ENCODE data around the gene SDR9C7.
A peak's percentile ranks its signal among the peaks of the same experiment; 100 is the strongest.
"Not testable (repeated sequence)": the region's sequence is repeated elsewhere in the genome, so short reads cannot be mapped to it uniquely, and the experiment has no call there.

Gene SDR9C7

DNA sequence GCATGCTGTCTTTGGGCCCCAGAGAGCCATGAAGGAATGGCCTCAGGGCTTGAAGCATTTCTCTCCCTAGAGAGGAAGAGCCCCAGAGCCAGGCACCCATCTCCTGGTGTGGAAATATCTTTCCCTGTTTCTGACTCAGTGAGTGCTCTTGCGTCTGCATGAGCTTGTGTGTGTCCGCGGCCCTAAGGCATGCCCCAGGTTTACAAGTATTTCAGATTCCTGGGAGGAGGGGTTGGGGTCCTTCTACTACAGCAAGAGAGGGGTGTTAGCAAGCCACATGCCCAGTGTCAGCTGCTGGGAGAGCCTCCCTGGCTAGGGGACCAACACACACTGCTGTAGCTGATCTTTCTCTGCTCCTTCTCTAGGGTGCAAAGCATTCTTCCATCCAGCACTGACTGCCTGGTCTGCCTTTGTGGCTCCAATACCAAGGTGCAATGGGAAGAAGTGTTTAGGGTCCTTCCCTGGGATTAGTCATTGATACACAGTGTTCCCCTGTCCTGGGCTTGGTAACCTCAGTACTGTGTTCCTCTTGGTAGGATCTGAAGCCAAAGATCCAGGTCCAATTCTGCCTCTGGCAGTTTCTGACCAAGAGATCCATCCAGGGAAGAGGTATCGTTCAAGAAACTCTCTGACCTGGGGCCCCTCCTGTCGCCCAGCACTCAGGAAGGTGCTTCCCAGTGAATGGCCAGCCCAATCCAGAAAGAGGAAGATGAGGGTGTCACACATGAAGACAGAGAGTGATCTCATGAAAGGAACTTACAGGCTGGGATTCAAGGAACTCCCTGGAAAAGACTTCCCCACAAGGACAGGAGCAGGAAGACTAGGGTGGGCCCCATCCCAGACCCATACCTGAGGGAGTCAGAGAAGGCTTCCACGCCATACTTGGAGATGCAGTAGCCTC, 20.1 kb upstream of the SDR9C7 start:
- FAIRE-seq (no peak), DNase-seq (ENCODE audit: insufficient read length, low spot score) (no peak)

GRCh38 chr12:56953314-56953713, 19.1 kb upstream of the SDR9C7 start:
- FAIRE-seq: no peak
- DNase-seq (ENCODE audit: insufficient read length, low spot score): no peak

GRCh38 chr12:56951582-56952339, 17.6 kb upstream of the SDR9C7 start:
- DNase-seq (ENCODE audit: insufficient read length, low spot score) (no peak), FAIRE-seq (no peak)

DNA sequence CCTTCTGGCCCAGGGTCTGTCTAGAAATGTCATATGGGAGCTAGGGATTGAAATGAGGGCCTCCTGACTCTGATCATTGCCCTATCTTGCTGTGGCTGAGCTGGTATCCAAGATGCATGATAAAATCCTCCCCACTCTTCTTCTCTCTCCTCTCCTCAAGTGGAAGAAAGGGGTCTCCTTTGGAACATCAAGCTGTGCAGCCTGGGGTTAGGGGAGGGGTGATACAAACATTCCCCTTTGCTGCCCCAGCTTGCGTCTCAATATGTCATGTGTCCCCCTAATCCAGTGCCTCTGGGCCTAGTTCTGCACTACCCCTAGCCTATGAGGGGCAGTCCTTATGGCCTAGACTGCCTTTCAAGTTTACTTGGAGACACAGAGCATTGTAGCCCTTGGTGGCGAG, 14.7 kb upstream of the SDR9C7 start:
- no peak for DNase-seq (ENCODE audit: insufficient read length, low spot score)
- FAIRE-seq: no peak

- DNase-seq (ENCODE audit: insufficient read length, low spot score) (no peak), FAIRE-seq (no peak)
Measured at GRCh38 chr12:56948457-56948777, 14.2 kb upstream of the SDR9C7 start.

DNA sequence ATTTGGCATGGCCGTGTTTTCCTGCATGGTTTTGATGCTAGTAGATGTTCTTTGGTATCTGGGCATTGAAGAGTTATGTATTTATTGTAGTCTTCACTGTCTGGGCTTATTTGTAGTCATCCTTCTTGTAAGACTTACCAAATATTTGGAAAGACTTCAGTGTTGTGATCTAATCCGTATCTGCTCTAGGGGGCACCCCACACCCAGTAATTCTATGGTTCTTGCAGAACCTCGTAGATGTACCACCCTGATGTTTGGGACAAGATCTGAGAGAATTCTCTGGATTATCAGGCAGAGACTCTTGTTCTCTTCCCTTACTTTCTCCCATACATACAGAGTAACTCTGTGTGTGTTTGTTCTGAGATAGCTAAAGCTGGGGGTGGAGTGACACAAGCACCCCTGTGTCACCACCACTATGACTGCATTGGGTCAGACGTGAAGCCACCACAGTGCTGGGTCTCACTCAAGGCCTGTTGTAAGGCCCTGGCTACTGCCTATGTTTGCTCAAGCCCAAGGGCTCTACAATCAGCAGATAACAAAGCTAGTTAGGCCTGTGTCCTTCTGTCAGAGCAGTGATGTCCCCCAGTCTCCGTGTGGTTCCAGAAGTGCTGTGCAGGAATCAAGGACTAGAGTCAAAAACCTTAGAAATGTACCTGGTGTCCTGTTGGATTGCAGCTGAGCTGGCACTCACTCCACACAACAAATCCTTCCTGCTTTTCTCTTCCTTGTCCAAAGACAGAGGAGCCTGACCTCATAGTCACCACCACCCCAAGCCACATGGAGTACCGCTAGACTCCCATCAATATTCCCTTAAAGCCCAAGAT, 13.6 kb upstream of the SDR9C7 start:
- FAIRE-seq (no peak), DNase-seq (ENCODE audit: insufficient read length, low spot score) (no peak)

GRCh38 chr12:56943878-56944277, 9.7 kb upstream of the SDR9C7 start:
- FAIRE-seq (no peak), DNase-seq (ENCODE audit: insufficient read length, low spot score) (no peak)

GRCh38 chr12:56943374-56943773, 9.2 kb upstream of the SDR9C7 start:
- FAIRE-seq; DNase-seq (ENCODE audit: insufficient read length, low spot score): not testable (repeated sequence)

- peak; percentile 91 for FAIRE-seq
- no peak for DNase-seq (ENCODE audit: insufficient read length, low spot score)
Measured at GRCh38 chr12:56941299-56942017, 7.2 kb upstream of the SDR9C7 start.

DNA sequence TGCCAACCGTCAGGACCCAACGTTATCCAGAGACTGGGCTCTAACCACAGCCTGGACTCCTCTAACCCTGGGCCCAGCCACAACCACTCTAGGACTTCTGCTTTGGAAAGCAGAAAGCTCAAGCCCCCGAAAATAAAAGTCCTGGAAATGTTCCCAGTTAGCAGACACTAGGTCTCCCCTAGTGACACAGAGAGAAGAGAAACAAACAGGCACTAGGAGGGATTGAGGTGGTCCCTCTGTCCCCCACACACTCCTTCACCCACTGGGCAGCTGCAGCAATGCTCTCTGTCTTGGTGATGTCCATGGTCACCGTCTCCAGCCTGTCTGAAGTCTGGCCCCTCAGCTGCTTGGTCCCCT, 6.7 kb upstream of the SDR9C7 start:
- not testable (repeated sequence) for FAIRE-seq; DNase-seq (ENCODE audit: insufficient read length, low spot score)

DNA sequence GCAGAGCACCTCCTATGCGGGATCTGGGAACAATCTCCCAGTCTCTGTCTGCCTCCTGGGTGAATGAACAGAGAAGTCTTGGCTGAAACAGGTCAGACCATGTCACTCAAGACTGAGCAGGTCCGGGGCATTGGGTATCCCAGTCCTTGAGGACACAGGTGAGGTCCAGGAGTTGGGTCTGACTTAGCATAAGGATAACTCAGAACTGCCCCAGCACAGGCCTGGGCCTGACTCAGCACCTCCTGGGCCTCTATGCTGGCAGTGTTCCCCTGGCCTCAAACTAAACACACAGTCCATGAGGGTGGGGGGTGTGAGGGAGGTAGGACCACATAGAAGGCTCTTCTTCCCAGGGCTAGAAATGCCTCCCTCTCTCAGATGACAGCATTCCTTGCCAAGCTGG, 1.5 kb upstream of the SDR9C7 start:
- no peak for DNase-seq (ENCODE audit: insufficient read length, low spot score)
- FAIRE-seq: no peak

- DNase-seq (ENCODE audit: insufficient read length, low spot score): no peak
- FAIRE-seq: no peak
Measured at GRCh38 chr12:56935157-56935556, 949 bp upstream of the SDR9C7 start.

GRCh38 chr12:56932867-56933266, 1.3 kb downstream of the SDR9C7 start:
- no peak for FAIRE-seq

DNA sequence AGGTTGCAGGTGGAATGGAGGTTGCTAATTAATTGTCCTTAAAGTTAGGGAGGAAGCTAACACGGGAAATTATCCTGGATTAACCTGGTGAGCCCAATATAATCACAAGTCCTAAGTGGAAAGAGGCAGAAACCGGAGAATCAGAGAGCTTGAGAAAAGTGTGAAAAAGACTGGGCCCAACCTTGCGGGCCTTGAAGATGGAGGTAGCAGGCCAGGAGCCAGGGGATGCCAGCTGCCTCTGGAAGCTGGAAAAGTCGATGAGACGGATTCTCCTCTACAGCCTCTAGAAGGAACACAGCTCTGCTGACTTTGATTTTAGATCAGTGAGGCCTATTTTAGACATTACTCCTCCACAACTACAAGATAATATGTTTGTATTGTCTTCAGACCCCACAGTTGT, 2.1 kb downstream of the SDR9C7 start:
- DNase-seq (ENCODE audit: insufficient read length, low spot score) (no peak), FAIRE-seq (no peak)

More at GRCh38 chr12:56932867-56933266, 1.3 kb downstream of the SDR9C7 start:
- no peak for DNase-seq (ENCODE audit: insufficient read length, low spot score)

GRCh38 chr12:56931474-56931978, 2.7 kb downstream of the SDR9C7 start:
- FAIRE-seq (no peak), DNase-seq (ENCODE audit: insufficient read length, low spot score) (no peak)

DNA sequence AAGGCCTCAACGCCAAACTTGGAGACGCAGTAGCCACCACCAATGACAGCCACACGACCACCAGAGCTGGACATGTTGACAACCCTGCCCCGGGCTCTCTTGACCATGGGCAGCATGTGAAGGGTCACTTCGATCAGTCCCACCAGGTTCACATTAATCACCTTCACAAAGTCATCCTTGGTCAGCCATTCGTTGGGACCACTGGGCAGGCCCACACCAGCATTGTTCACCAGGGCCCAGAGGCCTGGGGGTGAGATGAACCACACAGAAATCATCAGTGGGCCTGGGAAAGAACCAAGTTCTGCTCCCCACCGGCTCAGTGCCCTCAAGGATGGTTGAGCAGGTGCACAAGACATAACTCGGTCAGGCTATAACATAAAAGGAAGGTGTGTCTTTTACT, 4.0 kb downstream of the SDR9C7 start:
- DNase-seq (ENCODE audit: insufficient read length, low spot score) (no peak), FAIRE-seq (no peak)

DNA sequence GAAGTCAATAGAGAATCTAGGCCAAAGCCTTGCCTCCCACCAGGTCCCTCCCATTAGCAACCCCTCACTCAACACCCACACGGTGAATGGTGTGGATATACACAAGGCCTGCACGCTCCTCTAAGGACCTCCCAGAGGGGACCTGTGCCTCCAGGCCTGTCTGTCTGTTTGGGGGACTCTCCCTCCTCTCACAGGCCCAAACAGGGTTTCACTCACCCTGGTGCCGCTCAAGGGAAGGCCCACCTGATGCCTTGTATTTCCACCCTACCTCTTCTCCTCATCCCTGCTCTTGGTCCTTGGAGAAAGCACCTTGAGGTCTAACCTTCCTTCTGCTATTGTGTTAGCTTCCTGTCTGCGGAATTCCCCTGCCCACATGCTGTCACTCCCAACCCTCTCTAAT, 4.4 kb downstream of the SDR9C7 start:
- FAIRE-seq (no peak), DNase-seq (ENCODE audit: insufficient read length, low spot score) (no peak)

GRCh38 chr12:56928262-56928661, 5.9 kb downstream of the SDR9C7 start:
- FAIRE-seq (no peak), DNase-seq (ENCODE audit: insufficient read length, low spot score) (no peak)

- FAIRE-seq (no peak), DNase-seq (ENCODE audit: insufficient read length, low spot score) (no peak)
Measured at GRCh38 chr12:56927281-56927680, 6.9 kb downstream of the SDR9C7 start.

- FAIRE-seq (no peak), DNase-seq (ENCODE audit: insufficient read length, low spot score) (no peak)
Measured at GRCh38 chr12:56922031-56922430, 12.2 kb downstream of the SDR9C7 start.
